GM23338 (cell line): Measurements from ENCODE around the gene LACRT. TPM values are rescaled to one million over a fixed set of nuclear protein-coding genes. Genes with fewer than 3 reads are reported as not detected.

ENCODE experiments used
- ATAC-seq: fragments of 200-7000 bp; cut with Tn5 transposase; 3 replicates; pipeline ENCODE4 v1.9.1; 2020
- DNase-seq: peaks from one replicate; pipeline ENCODE4 v3.0.0-alpha.2; 2015; ENCODE audit warnings: low spot score
- H2AFZ ChIP-seq: fragments of 200-600 bp; sonication (generic); 2 replicates; pipeline ENCODE4 v1.8.0; 2016; ENCODE audit warnings: antibody characterized with exemption, mild to moderate bottlenecking, moderate library complexity
- H3F3A ChIP-seq: fragments of 200-600 bp; sonication (generic); replicated peaks from 2 replicates; pipeline ENCODE4 v1.8.0; 2017; ENCODE audit warnings: antibody characterized with exemption, mixed run types, low read depth
- H3K27ac ChIP-seq: fragments of 200-600 bp; sonication (generic); 2 replicates; pipeline ENCODE4 v1.6.1; 2016; ENCODE audit warnings: low read depth
- H3K27me3 ChIP-seq: fragments of 200-600 bp; sonication (generic); 2 replicates; pipeline ENCODE4 v1.8.0; 2016; ENCODE audit warnings: mild to moderate bottlenecking, mixed run types, moderate library complexity; ENCODE audit not compliant: insufficient read depth
- H3K36me3 ChIP-seq: fragments of 200-600 bp; sonication (generic); 2 replicates; pipeline ENCODE4 v1.8.0; 2016; ENCODE audit warnings: mild to moderate bottlenecking; ENCODE audit not compliant: insufficient read depth
- H3K4me1 ChIP-seq: fragments of 200-600 bp; sonication (generic); 2 replicates; pipeline ENCODE4 v1.8.0; 2016; ENCODE audit warnings: mild to moderate bottlenecking, moderate library complexity; ENCODE audit not compliant: insufficient read depth
- H3K4me2 ChIP-seq: fragments of 200-600 bp; sonication (generic); 2 replicates; pipeline ENCODE4 v1.7.1; 2017; ENCODE audit warnings: mixed run types
- H3K4me3 ChIP-seq: fragments of 200-600 bp; sonication (generic); 2 replicates; pipeline ENCODE4 v1.6.1; 2016; ENCODE audit warnings: mixed run types
- H3K79me2 ChIP-seq: fragments of 200-600 bp; sonication (generic); replicated peaks from 2 replicates; pipeline ENCODE4 v1.8.0; 2017; ENCODE audit warnings: mild to moderate bottlenecking; ENCODE audit not compliant: insufficient read depth
- H3K9me2 ChIP-seq: fragments of 200-600 bp; sonication (generic); 2 replicates; pipeline ENCODE4 v1.8.0; 2017; ENCODE audit not compliant: insufficient read depth
- H4K20me1 ChIP-seq: fragments of 200-600 bp; sonication (generic); replicated peaks from 2 replicates; pipeline ENCODE4 v1.8.0; 2017; ENCODE audit warnings: mild to moderate bottlenecking; ENCODE audit not compliant: insufficient read depth
- H3K27ac Mint-ChIP-seq: 2 replicates; pipeline ENCODE4 v1.8.0; 2020; ENCODE audit warnings: inconsistent platforms, mild to moderate bottlenecking, moderate library complexity, mixed read lengths
- H3K27me3 Mint-ChIP-seq: 3 replicates; pipeline ENCODE4 v1.8.0; 2022; ENCODE audit warnings: low read depth, mild to moderate bottlenecking, moderate library complexity, mixed read lengths, inconsistent platforms; ENCODE audit not compliant: insufficient read depth, poor library complexity
- H3K36me3 Mint-ChIP-seq: 3 replicates; pipeline ENCODE4 v1.8.0; 2021; ENCODE audit warnings: low read depth, mild to moderate bottlenecking, inconsistent platforms, moderate library complexity, mixed read lengths
- H3K4me1 Mint-ChIP-seq: 3 replicates; pipeline ENCODE4 v1.8.0; 2020; ENCODE audit warnings: mild to moderate bottlenecking, inconsistent platforms, mixed read lengths
- H3K4me3 Mint-ChIP-seq: 3 replicates; pipeline ENCODE4 v1.8.0; 2021; ENCODE audit warnings: moderate library complexity, mild to moderate bottlenecking, inconsistent platforms, mixed read lengths
- H3K9me3 Mint-ChIP-seq: 3 replicates; pipeline ENCODE4 v1.8.0; 2020; ENCODE audit warnings: moderate library complexity, mild to moderate bottlenecking, inconsistent platforms, mixed read lengths
- CREB1 ChIP-seq: fragments of 250-450 bp; sonication (Bioruptor Pico); IDR thresholded peaks from 2 replicates; pipeline ENCODE4 v1.5.0; 2020; ENCODE audit warnings: low read depth, mild to moderate bottlenecking, moderate library complexity
- CTCF ChIP-seq, 2 experiments: fragments of 200-600 bp in 1 of 2; sonication (generic) in 1 of 2; conservative IDR thresholded peaks; 2 replicates each; pipeline versions ENCODE4 v1.5.1 to v1.6.1; 2016 to 2017; ENCODE audit warnings: antibody characterized with exemption in 2 of 2, low read depth in 2 of 2, mild to moderate bottlenecking in 2 of 2, moderate library complexity in 1 of 2
- ETS1 ChIP-seq: IDR thresholded peaks from 2 replicates; pipeline ENCODE4 v1.6.1; 2016; ENCODE audit warnings: antibody characterized with exemption
- EZH2 ChIP-seq: fragments of 200-600 bp; sonication (generic); IDR thresholded peaks from one replicate; pipeline ENCODE4 v1.8.0; 2017; ENCODE audit warnings: antibody characterized with exemption, mild to moderate bottlenecking, low read depth; ENCODE audit not compliant: unreplicated experiment
- EZH2phosphoT487 ChIP-seq: fragments of 200-600 bp; sonication (generic); IDR thresholded peaks from one replicate; pipeline ENCODE4 v1.8.1; 2018; ENCODE audit warnings: antibody characterized with exemption; ENCODE audit not compliant: unreplicated experiment
- JUNB ChIP-seq: IDR thresholded peaks from one replicate; pipeline ENCODE4 v1.6.1; 2016; ENCODE audit warnings: antibody characterized with exemption; ENCODE audit not compliant: unreplicated experiment
- NANOG ChIP-seq: IDR thresholded peaks from 2 replicates; pipeline ENCODE4 v1.6.1; 2016; ENCODE audit warnings: antibody characterized with exemption, borderline replicate concordance
- REST ChIP-seq: IDR thresholded peaks from one replicate; pipeline ENCODE4 v1.6.1; 2018; ENCODE audit warnings: antibody characterized with exemption; ENCODE audit not compliant: unreplicated experiment
- STAT1 ChIP-seq: IDR thresholded peaks from one replicate; pipeline ENCODE4 v1.6.1; 2016; ENCODE audit warnings: antibody characterized with exemption; ENCODE audit not compliant: unreplicated experiment
- ZNF114 ChIP-seq: fragments of 250-450 bp; sonication (Bioruptor Pico); IDR thresholded peaks from 2 replicates; pipeline ENCODE4 v1.5.0; 2020; ENCODE audit warnings: mild to moderate bottlenecking, moderate library complexity
- ZNF462 ChIP-seq: fragments of 250-450 bp; sonication (Bioruptor Pico); IDR thresholded peaks from 2 replicates; pipeline ENCODE4 v1.5.0; 2020; ENCODE audit warnings: mild to moderate bottlenecking, moderate library complexity
- polyA plus RNA-seq: library from polyadenylated mRNA; unstranded; fragments of >200 nt; fragmentation: Nextera tagmentation; extraction: Ambion mirVana; gene quantifications from 2 replicates; pipeline ENCODE4 v1.2.1, GENCODE V29; 2016
- total RNA-seq: library from RNA; depleted of rRNA; stranded (reverse); fragments of >200 nt; shearing (Covaris generic); gene quantifications from 2 replicates; pipeline ENCODE4 v1.2.3, GENCODE V29; 2014

LACRT gene
- total and polyA plus RNA-seq, 2 experiments from 2014 or later, result not detected

GRCh38 chr12:54616933-54617680 lies 17.6 kb downstream of the LACRT start (continued):
- TF ChIP-seq ZNF462 (CRISPR knock-in tag) (no peak), EZH2phosphoT487 (no peak)

- no peaks in the 10 kb centered on the region for H3F3A ChIP-seq
- H3K36me3 ChIP-seq, result no peaks in the 10 kb centered on the region
- no peaks in the 10 kb centered on the region for H3K79me2 ChIP-seq
- DNase-seq (no peak), ATAC-seq (no peak)
- no peak overlapping the region for H3K4me2 ChIP-seq
- H3K27me3 Mint-ChIP-seq, result peaks cover 10% of the 10 kb centered on the region
- H2AFZ ChIP-seq, result no peak overlapping the region
- no peaks in the 10 kb centered on the region for H3K36me3 Mint-ChIP-seq
- no peak overlapping the region for H3K4me3 Mint-ChIP-seq
- H3K4me3 ChIP-seq, result no peak overlapping the region
- no peaks in the 10 kb centered on the region for H3K9me3 Mint-ChIP-seq
- H3K4me1 ChIP-seq, result no peaks in the 10 kb centered on the region
- H4K20me1 ChIP-seq, result no peaks in the 10 kb centered on the region
- H3K4me1 Mint-ChIP-seq, result peaks cover 4% of the 10 kb centered on the region; the same call in 2 of the 3 replicates
- H3K27ac Mint-ChIP-seq, result no peak overlapping the region
- H3K27me3 ChIP-seq, result peaks cover 22% of the 10 kb centered on the region
- H3K27ac ChIP-seq, result no peak overlapping the region
- 0 out of 2 replicates have a peak, but pooled peaks cover 6% of the 10 kb centered on the region for H3K9me2 ChIP-seq
- TF ChIP-seq EZH2phosphoT487, result no peak
- no peak for TF ChIP-seq EZH2
- no peak for TF ChIP-seq ZNF114
- no peak for TF ChIP-seq ETS1
- TF ChIP-seq CREB1 (CRISPR knock-in tag), result no peak
- TF ChIP-seq JUNB, result no peak
- no peak for TF ChIP-seq STAT1
- no peak for TF ChIP-seq REST
- no peak for TF ChIP-seq CTCF (conservative IDR thresholded peaks at IDR 0.05; ENCODE audit: low read depth in 2 of 2)
- TF ChIP-seq NANOG, result no peak
Measured at GRCh38 chr12:54612225-54612750, 22.4 kb downstream of the LACRT start.
